AG08396 (cell line): ENCODE measurements around the gene MMS19.
"Not testable (repeated sequence)": the region's sequence is repeated elsewhere in the genome, so short reads cannot be mapped to it uniquely, and the experiment has no call there.

Source experiments
- DNase-seq: peaks from one replicate; pipeline ENCODE4 v3.0.0; 2012; ENCODE audit warnings: low spot score, mixed read lengths

The MMS19 gene

GRCh38 chr10:97502916-97503315 is 4.7 kb upstream of the MMS19 start:
- DNase-seq: no peak

DNA sequence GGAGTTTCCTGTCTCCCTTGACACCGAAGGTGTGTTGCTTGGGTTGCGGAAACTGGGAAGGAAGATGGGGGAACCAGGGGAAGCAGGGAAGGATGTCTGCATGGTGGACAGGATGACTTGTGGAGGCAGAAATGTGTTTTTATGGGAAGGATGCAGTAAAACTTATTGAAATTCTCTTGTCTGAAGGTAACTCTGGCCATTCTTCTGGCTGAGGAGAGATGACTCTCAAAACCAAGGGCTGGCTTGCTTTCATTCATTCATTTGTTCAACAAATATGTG is 2.0 kb upstream of the MMS19 start:
- DNase-seq: no peak

DNA sequence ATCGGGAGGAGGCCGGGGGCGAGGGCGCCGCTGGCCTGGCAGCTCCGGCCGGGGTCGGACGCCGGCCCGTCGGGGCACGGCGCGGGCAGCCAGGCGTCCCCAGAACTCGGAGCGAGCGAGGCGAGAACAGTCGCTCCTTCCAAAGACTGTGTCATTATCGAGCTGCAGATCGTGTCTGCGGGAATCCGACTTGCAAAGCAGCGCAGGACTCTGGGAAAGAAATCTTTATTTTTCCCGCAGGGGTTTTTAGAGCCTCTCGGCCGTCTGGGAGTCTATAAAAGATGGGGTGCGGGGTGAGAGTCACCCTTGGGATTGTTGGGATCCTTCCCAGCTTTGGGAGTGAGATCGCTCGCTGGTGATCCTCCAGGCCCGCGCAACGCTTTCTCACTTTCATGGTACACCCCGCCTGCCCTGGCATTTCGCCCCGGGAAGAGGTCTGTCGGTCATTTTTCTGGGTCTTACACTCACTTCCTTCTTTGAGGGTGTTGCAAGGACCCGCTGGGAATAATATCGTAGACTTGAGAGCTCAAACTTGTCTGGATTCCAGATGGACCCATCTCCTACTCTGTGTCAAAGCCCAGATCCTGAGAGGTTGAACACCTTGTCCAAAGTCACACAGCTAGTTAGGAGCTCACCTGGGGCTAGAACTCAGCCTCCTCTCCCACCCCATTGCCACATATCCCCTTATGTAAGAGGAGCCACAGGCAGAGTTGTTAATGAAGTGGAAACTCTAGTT is 1.5 kb upstream of the MMS19 start:
- DNase-seq: peak; percentile 58

DNA sequence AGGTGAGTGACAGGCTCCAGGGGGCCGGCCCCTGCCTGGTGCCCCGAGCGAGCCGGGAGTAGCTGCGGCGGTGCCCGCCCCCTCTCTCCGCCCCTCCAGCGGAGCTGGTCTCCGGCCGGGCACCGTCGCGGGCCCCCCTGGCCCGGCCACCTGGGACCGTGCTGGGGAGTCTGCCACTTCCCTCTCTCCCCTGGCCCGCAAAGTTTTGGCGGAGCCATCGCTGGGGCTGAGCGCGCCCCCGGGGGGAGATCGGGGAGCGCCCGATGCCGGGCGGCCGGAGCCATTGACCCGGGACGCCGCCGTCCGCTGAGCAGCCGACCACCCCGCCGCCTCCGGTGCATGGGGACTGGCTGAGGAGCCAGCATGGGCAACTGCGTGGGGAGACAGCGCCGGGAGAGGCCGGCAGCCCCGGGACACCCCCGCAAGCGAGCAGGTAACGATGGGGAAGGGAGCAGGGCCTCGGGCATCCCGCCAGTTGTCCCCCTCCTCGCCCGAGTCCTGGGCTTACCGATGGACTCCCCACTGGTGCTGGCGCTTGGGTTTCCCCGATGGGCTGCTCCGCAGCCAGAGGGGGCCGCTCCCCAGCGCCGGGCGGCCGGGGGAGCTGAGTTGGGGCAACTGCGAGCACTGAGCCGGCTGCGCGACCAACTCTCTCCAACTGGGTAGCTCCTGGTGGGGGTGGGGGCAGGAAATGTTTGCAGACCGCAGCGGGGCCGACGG is 779 bp upstream of the MMS19 start, which contains the start of gene UBTD1:
TSS of gene UBTD1 (plus strand) at position 84 of the 720 bp plus-strand sequence. CDS start at position 364, 280 bp downstream.
- DNase-seq: peak; percentile 73

DNA sequence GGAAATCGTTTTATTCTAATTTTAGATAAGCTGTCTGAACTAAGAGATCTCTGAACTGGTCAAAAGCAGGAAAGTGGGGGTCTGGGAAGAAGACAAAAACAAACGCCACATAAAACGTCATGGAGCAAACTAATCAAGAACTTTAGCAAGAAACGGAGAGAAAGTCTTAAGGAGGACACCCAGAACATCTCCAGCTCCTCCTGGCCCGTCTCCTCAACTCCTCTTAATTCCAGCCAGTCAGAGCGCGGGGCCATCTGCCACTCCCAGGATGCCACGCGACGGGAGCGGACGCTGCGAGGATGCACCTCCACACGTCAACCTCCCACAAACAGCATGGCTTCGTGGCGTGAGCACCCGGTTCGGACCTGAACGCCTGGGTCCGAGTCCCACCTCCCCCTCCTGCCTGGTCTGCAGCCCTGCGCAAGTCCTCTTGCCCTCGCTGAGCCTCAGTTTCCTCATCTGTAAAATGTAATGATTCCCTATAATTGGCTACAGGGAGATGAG is 598 bp downstream of the MMS19 start:
- peak; percentile 87 for DNase-seq

DNA sequence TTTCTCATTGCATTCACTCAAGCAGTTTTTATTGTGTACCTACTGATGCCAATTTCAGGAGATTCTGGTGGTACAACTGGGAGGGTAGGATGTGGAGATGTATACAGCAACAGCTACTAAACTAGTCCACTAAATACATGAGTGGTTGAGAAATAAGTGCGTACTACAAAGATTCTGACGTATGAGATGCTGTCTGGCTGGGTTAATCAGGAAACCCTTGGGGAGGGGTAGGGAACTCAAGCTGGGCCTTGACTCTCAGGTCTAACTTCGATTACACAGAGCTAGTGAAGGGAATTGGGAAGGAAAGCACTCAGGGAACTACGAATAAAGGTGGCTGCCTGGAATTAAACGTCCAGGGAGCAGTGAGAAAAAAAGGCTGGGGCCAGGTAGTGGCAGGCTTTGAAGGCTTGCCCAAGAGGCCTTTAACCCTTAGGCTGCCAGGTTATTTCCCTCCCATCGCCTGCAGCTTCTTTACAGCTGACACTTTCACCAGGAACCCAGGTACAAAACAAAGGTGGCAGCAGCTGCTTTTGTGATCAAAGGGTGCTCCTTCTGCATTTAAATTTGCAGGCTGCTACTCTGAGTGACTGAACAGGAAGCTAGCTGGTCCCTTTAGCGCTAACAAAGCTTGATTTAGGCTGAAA is 3.2 kb downstream of the MMS19 start:
- no peak for DNase-seq

- no peak for DNase-seq
Observed at GRCh38 chr10:97494151-97494550, 4.1 kb downstream of the MMS19 start.

DNA sequence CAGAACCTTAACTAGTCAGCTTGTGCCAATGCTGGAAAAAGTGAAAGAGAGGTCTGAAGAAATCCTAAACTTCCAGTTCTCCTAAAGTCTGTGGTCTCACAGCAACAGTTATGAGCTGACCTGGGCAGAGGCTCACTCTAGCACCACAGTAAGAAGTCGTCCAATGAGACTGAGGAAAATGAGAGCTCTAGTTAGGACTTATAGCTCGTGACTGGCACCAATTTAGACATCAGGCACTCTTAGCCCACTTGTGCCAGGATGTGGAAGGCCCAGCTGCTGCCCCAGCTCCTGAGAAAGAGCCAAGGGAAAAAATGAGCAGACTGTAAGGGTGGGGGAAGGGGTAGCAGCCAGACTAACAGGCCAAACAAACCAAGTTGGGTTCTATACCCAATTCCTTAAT is 7.6 kb downstream of the MMS19 start:
- DNase-seq: no peak

- no peak for DNase-seq
Observed at GRCh38 chr10:97485647-97486281, 12.5 kb downstream of the MMS19 start.

- DNase-seq: no peak
Observed at GRCh38 chr10:97483921-97484320, 14.3 kb downstream of the MMS19 start.

DNA sequence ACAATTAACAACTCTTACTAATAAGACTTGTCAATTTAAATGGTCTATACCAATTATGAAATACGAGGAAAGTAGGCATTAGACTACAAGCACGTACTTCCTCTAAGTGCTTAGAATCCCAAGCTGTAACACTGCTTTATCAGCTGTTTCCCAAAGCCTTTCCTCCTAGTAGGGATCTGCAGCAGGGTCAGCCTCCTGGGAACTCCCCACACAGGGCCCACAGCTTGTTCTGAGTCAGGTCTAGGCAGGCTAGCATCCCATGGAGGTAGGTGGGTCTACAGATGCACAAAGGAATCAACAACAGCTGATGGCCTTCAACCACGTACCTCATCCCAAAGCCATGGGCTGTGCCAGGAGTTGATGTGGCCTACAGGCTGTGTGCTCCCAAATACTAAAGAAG is 14.7 kb downstream of the MMS19 start:
- DNase-seq: no peak

- no peak for DNase-seq
Observed at GRCh38 chr10:97482381-97482780, 15.8 kb downstream of the MMS19 start.

DNA sequence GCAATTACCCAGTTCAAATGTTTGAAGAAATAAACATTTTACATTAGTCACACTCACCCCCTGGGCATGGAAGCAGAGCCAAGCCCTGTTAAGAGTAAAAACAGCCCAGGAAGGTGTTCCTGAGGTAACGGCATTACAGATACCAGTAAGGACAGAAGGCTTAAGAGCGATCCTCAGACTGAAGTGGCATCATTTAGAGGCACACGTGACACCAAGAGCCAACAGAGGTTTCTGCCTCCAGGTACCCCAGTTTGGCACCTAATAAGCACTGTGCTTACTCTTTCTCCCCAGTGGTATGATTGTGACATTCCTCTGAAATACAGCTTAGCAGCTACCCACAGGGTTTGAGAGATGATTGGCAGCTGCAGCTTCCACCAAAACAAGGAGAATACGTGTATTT is 17.2 kb downstream of the MMS19 start:
- DNase-seq: no peak

DNA sequence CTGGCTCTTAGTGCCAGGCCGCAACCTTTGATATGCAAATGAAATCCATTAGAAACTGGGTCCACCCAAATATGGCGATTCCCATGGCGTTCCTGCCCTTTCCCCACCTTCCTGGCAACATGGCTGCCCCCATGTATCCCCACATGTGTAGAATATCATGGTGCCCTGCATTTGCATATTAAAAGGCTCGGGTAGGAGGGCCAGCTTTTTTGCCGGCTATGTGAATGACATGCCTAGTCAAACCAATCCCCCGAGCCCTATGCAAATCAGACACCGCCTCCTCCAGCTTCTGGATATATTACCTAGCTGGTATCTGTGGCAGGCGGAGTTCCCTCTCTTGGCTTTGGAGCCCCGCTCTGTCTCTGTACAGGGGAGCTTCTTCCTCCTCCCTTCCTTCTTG is 18.3 kb downstream of the MMS19 start:
- DNase-seq: no peak

DNA sequence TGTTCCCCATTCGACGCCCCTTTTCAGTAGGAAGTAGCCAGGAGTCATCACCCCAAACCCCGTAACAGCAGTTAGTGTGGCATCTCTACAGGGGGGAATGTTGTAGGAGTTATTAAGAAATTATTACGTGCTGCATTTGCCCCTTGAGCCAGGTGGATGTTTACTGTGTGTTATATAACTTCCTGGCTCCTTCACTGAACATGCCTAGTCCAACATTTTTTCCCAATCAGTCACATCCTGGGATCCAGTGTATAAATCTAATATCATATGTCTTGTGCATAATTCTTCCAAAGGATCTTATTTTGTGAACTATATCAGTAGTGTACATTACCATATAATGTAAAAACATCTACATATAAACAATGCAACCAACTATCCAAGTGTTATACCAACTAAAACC is 18.8 kb downstream of the MMS19 start:
- DNase-seq: not testable (repeated sequence)

DNA sequence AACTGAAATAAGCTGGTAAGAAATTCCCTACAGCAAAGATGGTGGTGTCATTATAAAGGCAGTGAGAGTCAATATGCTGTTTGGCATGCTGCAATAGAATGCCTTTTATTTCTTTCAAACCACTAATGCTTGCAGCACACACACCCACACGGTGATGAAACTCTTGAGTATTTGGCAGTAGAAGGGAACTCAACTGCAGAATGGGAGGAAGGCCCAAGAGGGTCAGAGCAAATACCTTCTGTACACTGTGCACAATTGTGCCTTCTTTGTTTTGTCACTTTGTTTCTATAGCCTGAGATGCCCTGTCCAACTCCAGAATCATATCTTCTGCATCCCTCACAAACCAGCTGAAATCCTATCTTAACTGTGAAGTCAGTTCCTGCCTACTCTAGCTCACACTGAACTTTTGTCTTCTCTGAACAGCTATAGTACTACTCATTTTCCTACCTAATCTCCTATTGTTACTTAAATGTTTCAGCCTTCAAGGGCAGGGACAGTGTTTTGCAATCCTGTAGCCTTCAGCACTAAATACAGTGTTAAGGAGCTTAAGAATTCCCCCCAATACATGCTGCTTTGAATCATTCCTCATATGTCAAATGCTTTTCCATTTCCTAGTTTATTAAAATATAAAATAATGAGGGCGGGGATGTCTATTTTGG is 22.2 kb downstream of the MMS19 start:
- peak; percentile 61 for DNase-seq

GRCh38 chr10:97474918-97475317 is 23.3 kb downstream of the MMS19 start:
- no peak for DNase-seq

DNA sequence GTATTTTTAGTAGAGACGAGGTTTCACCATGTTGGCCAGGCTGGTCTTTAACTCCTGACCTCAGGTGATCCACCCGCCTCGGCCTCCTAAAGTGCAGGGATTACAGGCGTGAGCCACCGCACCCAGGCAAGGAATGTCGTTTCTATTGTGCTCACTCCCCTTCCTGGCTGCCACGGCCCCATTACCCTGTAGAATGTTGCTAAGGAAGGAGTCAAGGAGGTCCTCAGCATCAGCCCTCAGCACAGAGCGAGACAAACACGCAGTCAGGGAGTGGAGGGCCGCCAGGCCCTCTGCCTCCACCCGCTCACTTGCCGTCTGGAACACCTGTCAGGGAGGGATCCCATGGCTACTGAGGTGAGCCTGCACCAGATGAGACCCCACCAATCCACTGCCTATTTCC is 29.4 kb downstream of the MMS19 start:
- DNase-seq: not testable (repeated sequence)

GRCh38 chr10:97468162-97468561 is 30.1 kb downstream of the MMS19 start:
- no peak for DNase-seq

GRCh38 chr10:97466755-97467154 is 31.5 kb downstream of the MMS19 start:
- no peak for DNase-seq

DNA sequence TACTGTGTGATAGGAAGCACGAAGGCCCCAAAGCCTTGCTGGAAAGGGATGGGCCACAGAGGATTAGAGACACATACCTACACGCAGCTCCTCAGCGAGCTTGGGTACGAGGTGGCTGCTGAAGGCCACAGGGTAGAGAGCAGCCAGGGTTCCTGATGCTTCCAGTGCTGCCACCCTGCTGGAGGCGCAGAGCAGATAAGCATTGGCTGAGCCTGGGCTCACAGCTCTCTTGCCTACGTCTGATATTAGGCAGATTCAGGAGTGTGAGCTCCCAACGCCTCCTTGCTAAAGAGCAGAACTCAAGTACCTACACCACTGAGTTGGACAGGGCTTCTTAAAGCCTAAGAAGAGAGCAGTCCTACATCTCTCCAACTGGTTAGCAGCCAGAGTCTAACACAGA is 32.2 kb downstream of the MMS19 start:
- no peak for DNase-seq

DNA sequence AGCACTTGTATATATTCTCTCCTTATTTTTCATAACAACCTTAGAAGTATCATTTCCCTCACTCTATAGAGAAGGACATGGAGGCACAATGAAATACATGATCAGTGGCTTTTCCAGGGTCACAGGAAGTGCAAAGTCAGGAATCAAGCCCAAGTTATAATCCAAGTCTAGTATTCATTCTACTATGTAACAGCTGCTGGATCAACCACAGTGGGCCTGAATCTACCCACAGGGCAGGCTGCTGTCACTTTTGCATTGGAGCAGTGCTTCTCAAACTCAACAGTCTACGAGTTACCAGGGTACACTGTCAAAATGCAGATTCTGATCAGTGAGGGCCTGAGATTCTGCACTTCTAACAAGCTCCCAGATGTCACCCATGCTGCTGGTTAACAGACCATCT is 34.0 kb downstream of the MMS19 start:
- DNase-seq: no peak
